Inflammatory macrophage (primary cell): Measurements from ENCODE around the gene NAGLU.
A peak's percentile ranks its signal among the peaks of the same experiment; 100 is the strongest.

Source experiments
- DNase-seq, 2 donors: peaks; one replicate each; pipeline ENCODE4 v3.0.0-alpha.2; 2020 to 2022

The NAGLU gene

GRCh38 chr17:42565523-42566214 lies 29.6 kb downstream of the NAGLU start:
- DNase-seq = no peak

- DNase-seq = no peak
These were observed 30.3 kb downstream of the NAGLU start for GRCh38 chr17:42566215-42566882.

GRCh38 chr17:42566883-42567573 lies 31.0 kb downstream of the NAGLU start, which contains the start of gene MLX:
TSS of gene MLX (plus strand) at chr17:42567100. CDS start at chr17:42567125, 25 bp downstream.
- peak; percentile 96 to 97 for DNase-seq

- DNase-seq = no peak
These were observed 32.5 kb downstream of the NAGLU start for GRCh38 chr17:42568341-42569111.

- no peak for DNase-seq
These were observed 35.6 kb downstream of the NAGLU start for GRCh38 chr17:42571435-42572225.

- DNase-seq = no peak
These were observed 37.1 kb downstream of the NAGLU start for GRCh38 chr17:42573095-42573494.

- DNase-seq = no peak
These were observed 38.4 kb downstream of the NAGLU start for GRCh38 chr17:42574463-42574862.

- DNase-seq = no peak
These were observed 41.1 kb downstream of the NAGLU start for GRCh38 chr17:42577140-42577531.

- peak; percentile 99 for DNase-seq
These were observed 41.7 kb downstream of the NAGLU start, which contains the start of gene PSMC3IP for GRCh38 chr17:42577532-42578281. TSS of gene PSMC3IP (minus strand) at chr17:42577729. CDS start at chr17:42577686, 43 bp downstream.

- DNase-seq = peak; percentile 74 to 79
These were observed 42.3 kb downstream of the NAGLU start for GRCh38 chr17:42578282-42578869.

GRCh38 chr17:42579794-42580551 lies 43.9 kb downstream of the NAGLU start:
- DNase-seq = no peak

- DNase-seq = no peak
These were observed 45.8 kb downstream of the NAGLU start for GRCh38 chr17:42581744-42582270.

GRCh38 chr17:42584880-42585279 lies 48.8 kb downstream of the NAGLU start:
- DNase-seq = peak; percentile 85 to 86

GRCh38 chr17:42585353-42585752 lies 49.3 kb downstream of the NAGLU start:
- peak; percentile 88 to 89 for DNase-seq

GRCh38 chr17:42586514-42587230 lies 50.6 kb downstream of the NAGLU start:
- DNase-seq = no peak

- DNase-seq = no peak
These were observed 54.8 kb downstream of the NAGLU start for GRCh38 chr17:42590886-42591285.

GRCh38 chr17:42591411-42591810 lies 55.4 kb downstream of the NAGLU start:
- DNase-seq = no peak
